AG09319 (cell line): ENCODE results near the gene PRR12.

Experiments
- DNase-seq: peaks from one replicate; pipeline ENCODE4 v3.0.0-alpha.2; 2010; ENCODE audit warnings: low read depth; ENCODE audit errors: extremely low read depth
- CTCF ChIP-seq: IDR thresholded peaks from 2 replicates; pipeline ENCODE4 v1.5.1; 2011; ENCODE audit warnings: low read depth, mild to moderate bottlenecking, inconsistent platforms, low read length, moderate library complexity

The PRR12 gene

GRCh38 chr19:49645592-49645991 lies 54.6 kb downstream of the PRR12 start:
- no peak for TF ChIP-seq CTCF
- DNase-seq, result no peak

GRCh38 chr19:49645995-49646394 lies 55.0 kb downstream of the PRR12 start:
- DNase-seq, result no peak
- TF ChIP-seq CTCF, result no peak

GRCh38 chr19:49646586-49646985 lies 55.6 kb downstream of the PRR12 start:
- TF ChIP-seq CTCF, result no peak
- no peak for DNase-seq

DNA sequence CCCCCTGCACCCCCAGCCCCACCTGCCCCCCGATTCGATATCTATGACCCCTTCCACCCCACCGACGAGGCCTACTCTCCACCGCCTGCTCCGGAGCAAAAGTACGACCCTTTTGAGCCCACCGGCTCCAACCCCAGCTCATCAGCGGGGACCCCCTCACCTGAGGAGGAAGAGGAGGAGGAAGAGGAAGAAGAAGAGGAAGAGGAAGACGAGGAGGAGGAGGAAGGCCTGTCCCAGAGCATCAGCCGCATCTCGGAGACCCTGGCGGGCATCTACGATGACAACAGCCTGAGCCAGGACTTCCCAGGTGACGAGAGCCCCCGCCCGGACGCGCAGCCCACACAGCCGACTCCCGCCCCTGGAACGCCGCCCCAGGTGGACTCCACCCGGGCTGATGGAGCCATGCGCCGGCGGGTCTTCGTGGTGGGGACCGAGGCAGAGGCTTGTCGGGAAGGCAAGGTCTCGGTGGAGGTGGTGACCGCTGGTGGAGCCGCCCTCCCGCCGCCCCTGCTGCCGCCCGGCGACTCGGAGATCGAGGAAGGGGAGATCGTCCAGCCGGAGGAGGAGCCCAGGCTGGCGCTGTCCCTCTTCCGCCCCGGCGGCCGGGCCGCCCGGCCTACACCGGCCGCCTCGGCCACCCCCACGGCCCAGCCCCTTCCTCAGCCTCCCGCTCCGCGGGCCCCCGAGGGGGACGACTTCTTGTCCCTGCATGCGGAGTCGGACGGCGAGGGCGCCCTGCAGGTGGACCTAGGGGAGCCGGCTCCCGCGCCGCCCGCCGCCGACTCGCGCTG lies 60.2 kb downstream of the PRR12 start:
- no peak for DNase-seq
- no peak for TF ChIP-seq CTCF

GRCh38 chr19:49651820-49652550 lies 61.0 kb downstream of the PRR12 start:
- no peak for TF ChIP-seq CTCF
- DNase-seq, result no peak

DNA sequence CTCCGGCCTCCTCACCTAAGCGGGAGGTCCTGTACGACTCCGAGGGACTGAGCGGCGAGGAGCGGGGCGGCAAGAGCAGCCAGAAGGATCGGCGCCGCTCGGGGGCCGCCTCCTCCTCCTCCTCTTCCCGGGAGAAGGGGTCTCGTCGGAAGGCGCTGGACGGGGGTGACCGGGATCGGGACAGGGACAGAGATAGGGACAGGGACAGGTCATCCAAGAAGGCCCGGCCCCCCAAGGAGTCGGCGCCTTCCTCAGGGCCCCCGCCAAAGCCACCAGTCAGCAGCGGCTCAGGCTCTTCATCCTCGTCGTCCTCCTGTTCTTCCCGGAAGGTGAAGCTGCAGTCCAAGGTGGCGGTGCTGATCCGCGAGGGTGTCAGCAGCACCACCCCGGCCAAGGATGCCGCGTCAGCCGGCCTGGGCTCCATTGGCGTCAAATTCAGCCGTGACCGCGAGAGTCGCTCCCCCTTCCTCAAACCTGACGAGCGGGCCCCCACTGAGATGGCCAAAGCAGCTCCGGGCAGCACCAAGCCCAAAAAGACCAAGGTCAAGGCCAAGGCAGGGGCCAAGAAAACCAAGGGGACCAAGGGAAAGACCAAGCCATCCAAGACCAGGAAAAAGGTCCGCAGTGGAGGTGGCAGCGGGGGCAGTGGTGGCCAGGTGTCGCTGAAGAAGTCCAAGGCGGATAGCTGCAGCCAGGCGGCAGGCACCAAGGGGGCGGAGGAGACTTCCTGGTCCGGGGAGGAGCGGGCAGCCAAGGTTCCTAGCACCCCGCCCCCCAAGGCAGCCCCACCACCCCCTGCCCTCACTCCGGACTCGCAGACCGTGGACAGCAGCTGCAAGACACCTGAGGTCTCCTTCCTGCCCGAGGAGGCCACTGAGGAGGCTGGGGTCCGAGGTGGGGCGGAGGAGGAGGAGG lies 61.8 kb downstream of the PRR12 start:
- no peak for DNase-seq
- no peak for TF ChIP-seq CTCF
